Liver (tissue), 3 donors: Measurements from ENCODE around the gene RND3.

Experiments used
- CTCF ChIP-seq: fragments of 150-350 bp; IDR thresholded peaks from 2 replicates; pipeline ENCODE4 v1.5.1; 2017; ENCODE audit warnings: improper control_type of control experiment, low read depth, low read length; ENCODE audit not compliant: missing input control
- GABPA ChIP-seq, 2 donors: IDR thresholded peaks in 1 of 2; conservative IDR thresholded peaks in 1 of 2; 2 replicates each; pipeline ENCODE4 v1.6.1; 2016; ENCODE audit warnings: antibody characterized with exemption in 2 of 2, mild to moderate bottlenecking in 1 of 2, moderate library complexity in 1 of 2
- RAD21 ChIP-seq, 2 donors: IDR thresholded peaks; 2 replicates each; pipeline ENCODE4 v1.6.1; 2016; ENCODE audit warnings: antibody characterized with exemption in 2 of 2, mild to moderate bottlenecking in 2 of 2
- YY1 ChIP-seq: IDR thresholded peaks from 2 replicates; pipeline ENCODE4 v1.6.1; 2016; ENCODE audit warnings: antibody characterized with exemption, mild to moderate bottlenecking
- donor health status: healthy.
- donor health status: healthy.

GRCh38 chr2:150441226-150441625 lies 46.2 kb downstream of the RND3 start:
- TF ChIP-seq GABPA (IDR thresholded peaks at IDR 0.05 in 1 of 2, conservative IDR thresholded peaks at IDR 0.05 in 1 of 2) (no peak), CTCF (no peak), YY1 (no peak), RAD21 (IDR thresholded peaks at IDR 0.05) (no peak)
